Liver (tissue), 9 donors: Measurements from ENCODE around the gene FBXO8. TPM values are rescaled to one million over a fixed set of nuclear protein-coding genes. Genes with fewer than 3 reads are reported as not detected.

Experiments
- DNase-seq: peaks from one replicate; pipeline ENCODE4 v3.0.0-alpha.2; 2017; ENCODE audit warnings: low spot score
- H3K27ac ChIP-seq, 2 donors: one replicate each; pipeline ENCODE4 v1.7.0; 2013; ENCODE audit warnings: inconsistent platforms in 2 of 2, low read length in 2 of 2, control low read depth in 1 of 2, low read depth in 1 of 2, mild to moderate bottlenecking in 1 of 2
- H3K27me3 ChIP-seq, 4 donors: one replicate each; pipeline versions ENCODE4 v1.6.1 to v1.7.0; 2013; ENCODE audit warnings: low read length in 3 of 4, inconsistent platforms in 1 of 4, mild to moderate bottlenecking in 1 of 4, moderate library complexity in 1 of 4; ENCODE audit not compliant: control insufficient read depth in 4 of 4, insufficient read depth in 4 of 4
- H3K36me3 ChIP-seq, 4 donors: one replicate each; pipeline versions ENCODE4 v1.6.1 to v1.7.0; 2013; ENCODE audit warnings: low read length in 3 of 4, mild to moderate bottlenecking in 3 of 4, low read depth in 1 of 4, moderate library complexity in 1 of 4; ENCODE audit not compliant: control insufficient read depth in 4 of 4, insufficient read depth in 3 of 4
- H3K4me1 ChIP-seq, 4 donors: one replicate each; pipeline versions ENCODE4 v1.6.1 to v1.7.0; 2013; ENCODE audit warnings: low read length in 3 of 4, mild to moderate bottlenecking in 3 of 4, moderate library complexity in 1 of 4; ENCODE audit not compliant: control insufficient read depth in 4 of 4, insufficient read depth in 4 of 4
- H3K4me3 ChIP-seq, 3 donors: one replicate each; pipeline versions ENCODE4 v1.6.1 to v1.7.0; 2013; ENCODE audit warnings: low read length in 3 of 3, control low read depth in 1 of 3, low read depth in 1 of 3, mild to moderate bottlenecking in 1 of 3
- H3K9ac ChIP-seq, 2 donors: one replicate each; pipeline ENCODE4 v1.7.0; 2013; ENCODE audit warnings: low read length in 2 of 2, mild to moderate bottlenecking in 2 of 2, moderate library complexity in 2 of 2, control low read depth in 1 of 2, low read depth in 1 of 2
- H3K9me3 ChIP-seq, 4 donors: one replicate each; pipeline versions ENCODE4 v1.6.1 to v1.7.0; 2013; ENCODE audit warnings: low read length in 3 of 4; ENCODE audit not compliant: control insufficient read depth in 4 of 4
- ATF3 ChIP-seq: IDR thresholded peaks from 2 replicates; pipeline ENCODE4 v1.6.1; 2016; ENCODE audit warnings: antibody characterized with exemption
- CTCF ChIP-seq: fragments of 150-350 bp; IDR thresholded peaks from 2 replicates; pipeline ENCODE4 v1.5.1; 2017; ENCODE audit warnings: improper control_type of control experiment, low read depth, low read length; ENCODE audit not compliant: missing input control
- EGR1 ChIP-seq, 2 donors: IDR thresholded peaks; 2 replicates each; pipeline ENCODE4 v1.6.1; 2016 to 2018; ENCODE audit warnings: antibody characterized with exemption in 2 of 2, low read depth in 2 of 2
- GABPA ChIP-seq, 2 donors: IDR thresholded peaks in 1 of 2; conservative IDR thresholded peaks in 1 of 2; 2 replicates each; pipeline ENCODE4 v1.6.1; 2016; ENCODE audit warnings: antibody characterized with exemption in 2 of 2, mild to moderate bottlenecking in 1 of 2, moderate library complexity in 1 of 2
- HNF4A ChIP-seq, 2 donors: conservative IDR thresholded peaks; 2 replicates each; pipeline ENCODE4 v1.6.1; 2016; ENCODE audit warnings: antibody characterized with exemption in 2 of 2, mild to moderate bottlenecking in 2 of 2
- HNF4G ChIP-seq: IDR thresholded peaks from 2 replicates; pipeline ENCODE4 v1.6.1; 2016; ENCODE audit warnings: antibody characterized with exemption
- JUND ChIP-seq, 2 donors: IDR thresholded peaks; 2 replicates each; pipeline ENCODE4 v1.6.1; 2016; ENCODE audit warnings: antibody characterized with exemption in 2 of 2
- MAX ChIP-seq: IDR thresholded peaks from 2 replicates; pipeline ENCODE4 v1.6.1; 2016; ENCODE audit warnings: antibody characterized with exemption
- RAD21 ChIP-seq, 2 donors: IDR thresholded peaks; 2 replicates each; pipeline ENCODE4 v1.6.1; 2016; ENCODE audit warnings: antibody characterized with exemption in 2 of 2, mild to moderate bottlenecking in 2 of 2
- REST ChIP-seq: IDR thresholded peaks from 2 replicates; pipeline ENCODE4 v1.6.1; 2016; ENCODE audit warnings: antibody characterized with exemption, mild to moderate bottlenecking
- TAF1 ChIP-seq: conservative IDR thresholded peaks from 2 replicates; pipeline ENCODE4 v1.6.1; 2016; ENCODE audit warnings: antibody characterized with exemption, mild to moderate bottlenecking
- YY1 ChIP-seq: IDR thresholded peaks from 2 replicates; pipeline ENCODE4 v1.6.1; 2016; ENCODE audit warnings: antibody characterized with exemption, mild to moderate bottlenecking
- ZBTB33 ChIP-seq: IDR thresholded peaks from 2 replicates; pipeline ENCODE4 v1.6.1; 2016; ENCODE audit warnings: antibody characterized with exemption
- WGBS: extraction: QIAGEN DNeasy Blood & Tissue Kit; methylation state at CpG from one replicate; pipeline ENCODE4 v1.1.7; 2013; 5-methylcytosine and 5-hydroxymethylcytosine counted together
- polyA plus RNA-seq, 2 donors: library from polyadenylated mRNA; stranded (reverse) in 1 of 2; unstranded in 1 of 2; fragments of 200-250 nt in 1 of 2; fragments of >200 nt in 1 of 2; fragmentation: Nextera tagmentation in 1 of 2; extraction: Ambion mirVana in 1 of 2; gene quantifications; one replicate each; pipeline versions ENCODE4 v1.2.1 to v1.2.3, GENCODE V29; 2013 to 2015
- total RNA-seq, 2 donors: library from RNA; depleted of rRNA; stranded (reverse); fragments of >200 nt; gene quantifications; one replicate each; pipeline ENCODE4 v1.2.3, GENCODE V29; 2014
- donor health status: healthy.
- donor health status: healthy.
- donor health status: healthy.
- donor health status: healthy.
- donor health status: healthy.

Gene FBXO8
- total and polyA plus RNA-seq, 4 donors = 15.0 to 56.1 (median 35.1) TPM

- no peak for TF ChIP-seq EGR1 (IDR thresholded peaks at IDR 0.05; ENCODE audit: low read depth in 2 of 2)
- no peak for TF ChIP-seq HNF4A (conservative IDR thresholded peaks at IDR 0.05)
- no peak for TF ChIP-seq ATF3
- no peak for TF ChIP-seq MAX
- TF ChIP-seq GABPA (IDR thresholded peaks at IDR 0.05 in 1 of 2, conservative IDR thresholded peaks at IDR 0.05 in 1 of 2) = no peak
- no peak for TF ChIP-seq YY1
Measured at GRCh38 chr4:174305961-174306360, 22.5 kb upstream of the FBXO8 start (continued).

- H3K9me3 ChIP-seq = no peaks in the 10 kb centered on the region
- WGBS = 96% methylated on average over 1 of the region's 1 CpG
- H3K9ac ChIP-seq = no peak overlapping the region
- TF ChIP-seq EGR1 (IDR thresholded peaks at IDR 0.05; ENCODE audit: low read depth in 2 of 2) (no peak), MAX (no peak), JUND (IDR thresholded peaks at IDR 0.05) (no peak), REST (no peak), ZBTB33 (no peak), HNF4G (no peak), RAD21 (IDR thresholded peaks at IDR 0.05) (no peak)
- no peaks in the 10 kb centered on the region for H3K27me3 ChIP-seq
- peaks cover 2 to 13% (median 10%) of the 10 kb centered on the region in 4 donors for H3K36me3 ChIP-seq
- DNase-seq = no peak
- no peaks in the 10 kb centered on the region for H3K4me1 ChIP-seq
- H3K27ac ChIP-seq = no peak overlapping the region
- H3K4me3 ChIP-seq = no peak overlapping the region
Measured at GRCh38 chr4:174304664-174305063, 21.2 kb upstream of the FBXO8 start.

- DNase-seq = no peak
- Histone ChIP-seq H3K27ac (no peak overlapping the region), H3K4me3 (no peak overlapping the region), H3K4me1 (no peaks in the 10 kb centered on the region), H3K36me3 (peaks cover 3 to 15% (median 10%) of the 10 kb centered on the region in 4 donors), H3K27me3 (no peaks in the 10 kb centered on the region), H3K9ac (no peak overlapping the region), H3K9me3 (no peaks in the 10 kb centered on the region)
- WGBS = 97% methylated on average over 1 of the region's 1 CpG
- TF ChIP-seq TAF1 (no peak), YY1 (no peak), ZBTB33 (no peak), RAD21 (IDR thresholded peaks at IDR 0.05) (no peak), EGR1 (IDR thresholded peaks at IDR 0.05; ENCODE audit: low read depth in 2 of 2) (no peak), HNF4A (conservative IDR thresholded peaks at IDR 0.05) (no peak), HNF4G (no peak), CTCF (no peak), REST (no peak), ATF3 (no peak)
Measured at GRCh38 chr4:174303687-174304086, 20.2 kb upstream of the FBXO8 start.
